Liver (tissue), 3 donors: ENCODE results near the gene ARHGEF12.

Experiments used
- CTCF ChIP-seq: fragments of 150-350 bp; IDR thresholded peaks from 2 replicates; pipeline ENCODE4 v1.5.1; 2017; ENCODE audit warnings: improper control_type of control experiment, low read depth, low read length; ENCODE audit not compliant: missing input control
- MAX ChIP-seq: IDR thresholded peaks from 2 replicates; pipeline ENCODE4 v1.6.1; 2016; ENCODE audit warnings: antibody characterized with exemption
- TAF1 ChIP-seq: conservative IDR thresholded peaks from 2 replicates; pipeline ENCODE4 v1.6.1; 2016; ENCODE audit warnings: antibody characterized with exemption, mild to moderate bottlenecking
- donor health status: healthy.
- donor health status: healthy.

GRCh38 chr11:120520091-120520822, 184.0 kb downstream of the ARHGEF12 start:
- TF ChIP-seq CTCF (no peak), MAX (no peak), TAF1 (no peak)
